Kidney (tissue), 14 donors: ENCODE results near the gene BRD7. TPM values are rescaled to one million over a fixed set of nuclear protein-coding genes. Genes with fewer than 3 reads are reported as not detected.
A peak's percentile ranks its signal among the peaks of the same experiment; 100 is the strongest.

Source experiments
- DNase-seq, 5 donors: peaks; one replicate each; pipeline ENCODE4 v3.0.0-alpha.2; 2013 to 2020
- FAIRE-seq: peaks from 2 replicates; lab custom pipeline; 2012; peaks lifted over from hg19 to GRCh38; lab: Jason Lieb, UNC
- H3K27ac ChIP-seq, 2 donors: one replicate each; pipeline ENCODE4 v1.7.0; 2013; ENCODE audit warnings: low read depth in 2 of 2, low read length in 2 of 2, inconsistent platforms in 1 of 2
- H3K27me3 ChIP-seq: one replicate; pipeline ENCODE4 v1.7.1; 2013; ENCODE audit warnings: low read length, inconsistent platforms; ENCODE audit not compliant: control insufficient read depth, insufficient read depth
- H3K36me3 ChIP-seq, 3 donors: one replicate each; pipeline versions ENCODE4 v1.7.0 to v1.7.1; 2013; ENCODE audit warnings: low read length in 3 of 3, control low read depth in 1 of 3, inconsistent platforms in 1 of 3; ENCODE audit not compliant: insufficient read depth in 3 of 3, control insufficient read depth in 2 of 3
- H3K4me1 ChIP-seq, 3 donors: one replicate each; pipeline versions ENCODE4 v1.7.0 to v1.7.1; 2013; ENCODE audit warnings: low read length in 3 of 3, inconsistent platforms in 1 of 3, low read depth in 1 of 3; ENCODE audit not compliant: control insufficient read depth in 2 of 3, insufficient read depth in 2 of 3
- H3K4me3 ChIP-seq, 3 donors: one replicate each; pipeline versions ENCODE4 v1.7.0 to v1.8.1; 2013; ENCODE audit warnings: low read length in 3 of 3, control low read depth in 1 of 3, inconsistent platforms in 1 of 3
- H3K9ac ChIP-seq, 3 donors: one replicate each; pipeline versions ENCODE4 v1.7.0 to v1.7.1; 2013; ENCODE audit warnings: low read length in 3 of 3, control low read depth in 1 of 3, inconsistent platforms in 1 of 3
- H3K9me3 ChIP-seq, 3 donors: one replicate each; pipeline versions ENCODE4 v1.7.0 to v1.7.1; 2013; ENCODE audit warnings: low read length in 3 of 3, control low read depth in 1 of 3, inconsistent platforms in 1 of 3; ENCODE audit not compliant: control insufficient read depth in 2 of 3, insufficient read depth in 1 of 3
- CTCF ChIP-seq: IDR thresholded peaks from 3 replicates; pipeline ENCODE4 v1.5.1; 2012; ENCODE audit warnings: mild to moderate bottlenecking, moderate library complexity, borderline replicate concordance; ENCODE audit not compliant: insufficient read depth; ENCODE audit errors: extremely low read depth
- intact Hi-C: fragments of 100-400 bp; cut with DNase I; formaldehyde crosslinking; loops from one replicate; pipeline ENCODE4 v1.11.1; 2022
- polyA plus RNA-seq: library from polyadenylated mRNA; stranded (reverse); fragments of 350-450 nt; fragmentation: Illumina TruSeq; extraction: RNeasy Lipid Tissue Mini Kit (QIAGEN cat#74804); gene quantifications from one replicate; pipeline ENCODE4 v1.2.3, GENCODE V29; 2014; ENCODE audit warnings: low read depth, low replicate concordance; ENCODE audit not compliant: insufficient read depth
- total RNA-seq: library from RNA; stranded (reverse); fragmentation: NEBNext Ultra II Directional; extraction: Animal tissue kit (Norgen Biotek cat#: 25700); gene quantifications from one replicate; pipeline ENCODE4 v1.2.1, GENCODE V29; 2021
- donor health status: control.
- donor health status: control.
- donor health status: control.
- donor health status: control.
- donor health status: control.
- donor health status: DM: yes; HTN: yes; CAD: no.
- donor health status: Normal renal cell carcinoma (clear cell type).

The BRD7 gene
- total and polyA plus RNA-seq, 2 donors from 2014 or later: 44.1 to 68.0 TPM

GRCh38 chr16:50393416-50393815, 24.6 kb upstream of the BRD7 start:
- no peak overlapping the region for H3K27ac ChIP-seq
- no peak for DNase-seq
- no peak overlapping the region for H3K4me3 ChIP-seq
- H3K9ac ChIP-seq: no peak overlapping the region
- no peaks in the 10 kb centered on the region for H3K36me3 ChIP-seq
- H3K4me1 ChIP-seq: no peaks in the 10 kb centered on the region
- intact Hi-C loops: no loop called here
- H3K27me3 ChIP-seq: no peaks in the 10 kb centered on the region
- no peak for FAIRE-seq
- no peaks in the 10 kb centered on the region for H3K9me3 ChIP-seq
- no peak for TF ChIP-seq CTCF

GRCh38 chr16:50390914-50391716, 22.3 kb upstream of the BRD7 start:
- Histone ChIP-seq H3K36me3 (no peaks in the 10 kb centered on the region), H3K27me3 (no peaks in the 10 kb centered on the region), H3K4me3 (no peak overlapping the region), H3K9me3 (no peaks in the 10 kb centered on the region), H3K9ac (no peak overlapping the region), H3K4me1 (no peaks in the 10 kb centered on the region), H3K27ac (no peak overlapping the region)
- intact Hi-C loops: no loop called here
- peak in 2 of 5 donors; percentile 27 to 52 for DNase-seq
- no peak for TF ChIP-seq CTCF
- no peak for FAIRE-seq

GRCh38 chr16:50390371-50390771, 21.6 kb upstream of the BRD7 start:
- FAIRE-seq: no peak
- no peak for DNase-seq

More at GRCh38 chr16:50390371-50390771, 21.6 kb upstream of the BRD7 start:
- Histone ChIP-seq H3K9ac (no peak overlapping the region), H3K27me3 (no peaks in the 10 kb centered on the region), H3K4me3 (no peak overlapping the region), H3K36me3 (no peaks in the 10 kb centered on the region), H3K27ac (no peak overlapping the region), H3K4me1 (no peaks in the 10 kb centered on the region), H3K9me3 (no peaks in the 10 kb centered on the region)
- intact Hi-C loops: no loop called here
- no peak for TF ChIP-seq CTCF
